HL-60 (cell line): Measurements from ENCODE around the gene CDHR3.
A peak's percentile ranks its signal among the peaks of the same experiment; 100 is the strongest.

Experiments
- DNase-seq, 2 experiments: peaks; one replicate each; pipeline ENCODE4 v3.0.0-alpha.2; 2010 to 2020; ENCODE audit warnings: low read depth in 1 of 2, low spot score in 1 of 2
- H3K27ac ChIP-seq: fragments of 250-450 bp; sonication (Bioruptor Pico); replicated peaks from 2 replicates; pipeline ENCODE4 v1.5.1; 2020; ENCODE audit warnings: mild to moderate bottlenecking, moderate library complexity
- H3K27me3 ChIP-seq: fragments of 250-450 bp; sonication (Bioruptor Pico); 2 replicates; pipeline ENCODE4 v1.5.1; 2021; ENCODE audit warnings: mild to moderate bottlenecking, moderate library complexity; ENCODE audit not compliant: insufficient read depth, poor library complexity, severe bottlenecking
- H3K4me3 ChIP-seq: replicated peaks from 2 replicates; pipeline ENCODE4 v1.5.1; 2011; ENCODE audit warnings: mild to moderate bottlenecking, control low read depth, low read length; ENCODE audit not compliant: insufficient read depth
- GABPA ChIP-seq: IDR thresholded peaks from 2 replicates; pipeline ENCODE4 v1.6.1; 2012; ENCODE audit warnings: low read depth
- POLR2AphosphoS5 ChIP-seq: IDR thresholded peaks from 2 replicates; pipeline ENCODE4 v1.6.1; 2012; ENCODE audit warnings: low read depth
- SPI1 ChIP-seq: IDR thresholded peaks from 2 replicates; pipeline ENCODE4 v1.6.1; 2012; ENCODE audit warnings: low read depth, mild to moderate bottlenecking, borderline replicate concordance
- TF ChIP-seq, protein P1 (sequence below): IDR thresholded peaks from one replicate; pipeline ENCODE4 v1.5.1; 2011; ENCODE audit warnings: low read length, control low read depth, inconsistent platforms; ENCODE audit not compliant: insufficient read depth
- TF ChIP-seq, protein P2 (sequence below): IDR thresholded peaks from 2 replicates; pipeline ENCODE4 v1.6.1; 2012; ENCODE audit warnings: low read depth; ENCODE audit not compliant: insufficient replicate concordance

CDHR3 gene

DNA sequence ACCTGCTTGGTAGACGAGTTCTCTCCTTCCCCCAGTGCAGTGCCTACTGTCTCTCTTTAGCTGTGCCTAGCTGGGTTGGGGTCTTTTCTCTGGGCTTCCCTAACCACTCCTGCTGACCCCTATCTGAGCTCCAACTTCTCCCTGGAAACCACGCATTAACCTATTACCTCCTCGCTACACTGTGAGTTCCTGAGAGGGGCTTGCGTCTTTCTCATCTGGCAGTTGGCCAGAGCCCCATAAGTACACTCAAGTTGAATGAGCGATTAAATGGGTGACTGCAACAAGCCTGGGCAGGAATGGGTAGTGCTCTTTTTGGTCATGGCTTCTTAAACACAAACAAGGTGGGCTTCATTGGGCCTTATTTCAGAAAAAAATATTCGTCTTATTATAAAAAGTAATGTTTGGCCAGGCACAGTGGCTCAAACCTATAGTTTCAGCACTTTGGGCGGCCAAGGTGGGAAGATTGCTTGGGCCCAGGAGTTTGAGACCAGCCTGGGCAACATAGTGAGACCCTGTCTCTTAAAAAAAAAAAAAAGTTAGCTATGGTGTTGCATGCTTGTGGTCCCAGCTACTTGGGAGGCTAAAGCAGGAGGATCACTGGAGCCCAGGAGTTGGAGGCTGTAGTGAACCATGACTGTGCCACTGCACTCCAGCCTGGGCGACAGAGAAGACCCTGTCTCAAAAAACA, 107.6 kb downstream of the CDHR3 start:
- no peak for DNase-seq
- H3K27ac ChIP-seq = peak overlapping the region; percentile 88
- H3K27me3 ChIP-seq = no peaks in the 10 kb centered on the region
- no peak for TF ChIP-seq GABPA
- TF ChIP-seq POLR2AphosphoS5 = no peak
- TF ChIP-seq, protein P1, sequence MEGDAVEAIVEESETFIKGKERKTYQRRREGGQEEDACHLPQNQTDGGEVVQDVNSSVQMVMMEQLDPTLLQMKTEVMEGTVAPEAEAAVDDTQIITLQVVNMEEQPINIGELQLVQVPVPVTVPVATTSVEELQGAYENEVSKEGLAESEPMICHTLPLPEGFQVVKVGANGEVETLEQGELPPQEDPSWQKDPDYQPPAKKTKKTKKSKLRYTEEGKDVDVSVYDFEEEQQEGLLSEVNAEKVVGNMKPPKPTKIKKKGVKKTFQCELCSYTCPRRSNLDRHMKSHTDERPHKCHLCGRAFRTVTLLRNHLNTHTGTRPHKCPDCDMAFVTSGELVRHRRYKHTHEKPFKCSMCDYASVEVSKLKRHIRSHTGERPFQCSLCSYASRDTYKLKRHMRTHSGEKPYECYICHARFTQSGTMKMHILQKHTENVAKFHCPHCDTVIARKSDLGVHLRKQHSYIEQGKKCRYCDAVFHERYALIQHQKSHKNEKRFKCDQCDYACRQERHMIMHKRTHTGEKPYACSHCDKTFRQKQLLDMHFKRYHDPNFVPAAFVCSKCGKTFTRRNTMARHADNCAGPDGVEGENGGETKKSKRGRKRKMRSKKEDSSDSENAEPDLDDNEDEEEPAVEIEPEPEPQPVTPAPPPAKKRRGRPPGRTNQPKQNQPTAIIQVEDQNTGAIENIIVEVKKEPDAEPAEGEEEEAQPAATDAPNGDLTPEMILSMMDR = no peak
- TF ChIP-seq, protein P2, sequence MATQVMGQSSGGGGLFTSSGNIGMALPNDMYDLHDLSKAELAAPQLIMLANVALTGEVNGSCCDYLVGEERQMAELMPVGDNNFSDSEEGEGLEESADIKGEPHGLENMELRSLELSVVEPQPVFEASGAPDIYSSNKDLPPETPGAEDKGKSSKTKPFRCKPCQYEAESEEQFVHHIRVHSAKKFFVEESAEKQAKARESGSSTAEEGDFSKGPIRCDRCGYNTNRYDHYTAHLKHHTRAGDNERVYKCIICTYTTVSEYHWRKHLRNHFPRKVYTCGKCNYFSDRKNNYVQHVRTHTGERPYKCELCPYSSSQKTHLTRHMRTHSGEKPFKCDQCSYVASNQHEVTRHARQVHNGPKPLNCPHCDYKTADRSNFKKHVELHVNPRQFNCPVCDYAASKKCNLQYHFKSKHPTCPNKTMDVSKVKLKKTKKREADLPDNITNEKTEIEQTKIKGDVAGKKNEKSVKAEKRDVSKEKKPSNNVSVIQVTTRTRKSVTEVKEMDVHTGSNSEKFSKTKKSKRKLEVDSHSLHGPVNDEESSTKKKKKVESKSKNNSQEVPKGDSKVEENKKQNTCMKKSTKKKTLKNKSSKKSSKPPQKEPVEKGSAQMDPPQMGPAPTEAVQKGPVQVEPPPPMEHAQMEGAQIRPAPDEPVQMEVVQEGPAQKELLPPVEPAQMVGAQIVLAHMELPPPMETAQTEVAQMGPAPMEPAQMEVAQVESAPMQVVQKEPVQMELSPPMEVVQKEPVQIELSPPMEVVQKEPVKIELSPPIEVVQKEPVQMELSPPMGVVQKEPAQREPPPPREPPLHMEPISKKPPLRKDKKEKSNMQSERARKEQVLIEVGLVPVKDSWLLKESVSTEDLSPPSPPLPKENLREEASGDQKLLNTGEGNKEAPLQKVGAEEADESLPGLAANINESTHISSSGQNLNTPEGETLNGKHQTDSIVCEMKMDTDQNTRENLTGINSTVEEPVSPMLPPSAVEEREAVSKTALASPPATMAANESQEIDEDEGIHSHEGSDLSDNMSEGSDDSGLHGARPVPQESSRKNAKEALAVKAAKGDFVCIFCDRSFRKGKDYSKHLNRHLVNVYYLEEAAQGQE = no peak
- TF ChIP-seq SPI1 = no peak
- H3K4me3 ChIP-seq = no peak overlapping the region

DNA sequence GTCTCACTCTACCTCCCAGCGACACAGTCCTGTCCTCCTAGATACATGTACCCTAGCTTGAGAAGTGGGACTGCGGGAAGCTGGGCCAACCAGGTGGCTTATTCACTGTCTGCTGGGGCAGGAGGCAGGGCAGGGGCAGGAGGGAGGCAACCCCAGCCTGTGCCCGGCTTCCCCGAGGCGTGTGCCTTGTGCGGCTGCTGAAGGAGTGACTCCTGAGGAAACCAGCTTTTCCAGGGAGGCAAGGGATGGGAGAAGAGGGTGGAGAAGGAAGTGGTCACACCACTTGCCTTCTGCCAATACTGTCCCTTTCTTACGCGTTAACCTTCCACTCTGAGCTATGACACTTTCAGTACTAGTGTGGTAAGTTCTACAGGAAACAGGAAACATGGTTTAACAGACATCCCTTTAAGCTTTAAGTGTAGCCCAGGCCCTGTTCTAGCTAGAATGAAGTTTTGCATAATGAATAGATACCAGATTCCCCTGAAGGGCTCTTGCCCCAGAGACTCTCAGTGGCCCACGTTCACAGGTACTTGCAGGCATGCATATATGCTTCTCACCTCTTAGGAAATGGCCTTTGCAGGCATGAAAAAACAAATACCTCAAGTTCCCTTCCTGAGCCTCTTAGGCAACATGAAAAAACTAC, 108.4 kb downstream of the CDHR3 start:
- DNase-seq = peak; percentile 54 to 79
- H3K27ac ChIP-seq = peak overlapping the region; percentile 88
- H3K4me3 ChIP-seq = no peak overlapping the region
- peak; percentile 55; the same call in 1 of the 2 replicates for TF ChIP-seq GABPA
- TF ChIP-seq, protein P2 = peak; percentile 34
- TF ChIP-seq SPI1 = peak; percentile 64; the same call in 1 of the 2 replicates
- TF ChIP-seq, protein P1 = no peak
- peak; percentile 81 for TF ChIP-seq POLR2AphosphoS5
- H3K27me3 ChIP-seq = no peaks in the 10 kb centered on the region

DNA sequence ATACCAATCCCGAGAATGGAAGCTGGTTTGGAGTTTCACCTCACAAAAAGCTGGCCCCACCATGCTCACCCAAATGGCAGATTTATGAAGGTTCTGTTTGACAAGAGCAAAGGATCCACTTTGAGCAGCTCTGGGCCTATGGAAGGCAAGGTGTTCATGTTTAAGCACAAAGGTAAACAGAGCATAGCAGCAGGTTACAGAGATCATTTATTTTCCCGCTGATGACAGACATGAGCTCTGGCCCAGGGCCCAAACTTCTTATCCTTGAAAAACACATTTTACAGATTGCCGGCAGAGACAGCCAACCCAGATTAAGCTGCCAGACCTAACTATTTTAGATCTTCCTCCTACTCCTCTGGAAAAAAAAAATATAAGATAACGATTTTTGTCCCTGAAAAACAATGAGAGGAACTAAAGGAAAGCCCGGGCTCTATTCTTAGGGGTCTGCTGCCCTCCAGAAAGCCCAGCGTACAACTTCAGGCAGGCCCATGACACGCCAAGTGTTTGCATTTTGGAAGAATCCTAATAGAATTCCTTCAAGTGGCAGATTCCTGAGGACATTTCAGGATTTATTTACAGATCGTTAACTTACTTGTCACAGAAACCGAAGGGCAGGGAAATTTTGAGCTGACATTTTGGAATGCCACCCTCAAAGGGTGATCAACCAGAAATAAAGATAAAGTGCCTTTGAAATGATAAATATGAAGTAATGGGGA, 109.1 kb downstream of the CDHR3 start:
- H3K27ac ChIP-seq = peak overlapping the region; percentile 88
- no peak overlapping the region for H3K4me3 ChIP-seq
- TF ChIP-seq, protein P1 = no peak
- no peak for TF ChIP-seq GABPA
- TF ChIP-seq, protein P2 = no peak
- no peak for TF ChIP-seq SPI1
- TF ChIP-seq POLR2AphosphoS5 = no peak
- DNase-seq = no peak
- no peaks in the 10 kb centered on the region for H3K27me3 ChIP-seq
